Esophagus muscularis mucosa (tissue), 4 donors: Measurements from ENCODE around the gene CD302. TPM values are rescaled to one million over a fixed set of nuclear protein-coding genes. Genes with fewer than 3 reads are reported as not detected.

Experiments used
- DNase-seq: peaks from one replicate; pipeline ENCODE4 v3.0.0-alpha.2; 2017; ENCODE audit errors: extremely low spot score
- H3K27ac ChIP-seq, 4 donors: fragments of 200-600 bp; sonication (generic); replicated peaks in 1 of 4; 1 replicate in 3 of 4; 2 replicates in 1 of 4; pipeline ENCODE4 v1.5.1; 2016 to 2019; ENCODE audit warnings: mild to moderate bottlenecking in 1 of 4
- H3K27me3 ChIP-seq, 4 donors: fragments of 200-600 bp; sonication (generic); one replicate each; pipeline versions ENCODE4 v1.5.1 to v1.6.0; 2016 to 2019
- H3K36me3 ChIP-seq, 4 donors: fragments of 200-600 bp; sonication (generic); one replicate each; pipeline ENCODE4 v1.5.1; 2016 to 2019
- H3K4me1 ChIP-seq, 4 donors: fragments of 200-600 bp; sonication (generic); one replicate each; pipeline ENCODE4 v1.5.1; 2016 to 2019
- H3K4me3 ChIP-seq, 4 donors: fragments of 200-600 bp; sonication (generic); 1 replicate in 2 of 4; 2 replicates in 2 of 4; pipeline ENCODE4 v1.5.1; 2016 to 2019; ENCODE audit warnings: mild to moderate bottlenecking in 4 of 4, moderate library complexity in 1 of 4
- H3K9me3 ChIP-seq, 4 donors: fragments of 200-600 bp; sonication (generic); 1 replicate in 3 of 4; 2 replicates in 1 of 4; pipeline ENCODE4 v1.5.1; 2016 to 2019
- CTCF ChIP-seq, 3 experiments: fragments of 200-600 bp in 2 of 3; fragments of 450-650 bp in 1 of 3; sonication (generic) in 2 of 3; IDR thresholded peaks; one replicate each; pipeline ENCODE4 v1.5.1; 2017 to 2019; ENCODE audit warnings: antibody characterized with exemption in 3 of 3, mild to moderate bottlenecking in 2 of 3, moderate library complexity in 1 of 3
- EP300 ChIP-seq: sonication (generic); formaldehyde crosslinking; IDR thresholded peaks from one replicate; pipeline ENCODE4 v1.6.1; 2017; ENCODE audit warnings: antibody characterized with exemption
- POLR2A ChIP-seq: fragments of 450-650 bp; IDR thresholded peaks from one replicate; pipeline ENCODE4 v1.6.1; 2017; ENCODE audit warnings: antibody characterized with exemption, moderate library complexity, mild to moderate bottlenecking, low read depth
- POLR2AphosphoS5 ChIP-seq, 2 donors: sonication (generic); formaldehyde crosslinking; IDR thresholded peaks; one replicate each; pipeline ENCODE4 v1.6.1; 2017; ENCODE audit warnings: antibody characterized with exemption in 2 of 2
- WGBS: methylation state at CpG from one replicate; pipeline ENCODE4 v1.1.5; 2018; 5-methylcytosine and 5-hydroxymethylcytosine counted together
- intact Hi-C: fragments of 100-400 bp; cut with DNase I; formaldehyde crosslinking; loops from one replicate; pipeline ENCODE4 v1.15.1; 2023
- total RNA-seq, 4 donors: library from RNA; depleted of rRNA; stranded (reverse); fragments of >200 nt; gene quantifications; one replicate each; pipeline versions ENCODE4 v1.1.0 to v1.2.1, GENCODE V29; 2016

The CD302 gene
- total RNA-seq, 4 donors from 2014 or later, result 30.8 to 46.9 (median 34.9) TPM

- Histone ChIP-seq H3K27me3 (no peaks in the 10 kb centered on the region), H3K36me3 (no peaks in the 10 kb centered on the region), H3K4me1 (no peaks in the 10 kb centered on the region), H3K27ac (no peak overlapping the region), H3K9me3 (no peaks in the 10 kb centered on the region), H3K4me3 (no peak overlapping the region)
- WGBS, result 52% methylated on average over 1 of the region's 1 CpG
- no peak for DNase-seq
- intact Hi-C loops, result no loop called here
- no peak for TF ChIP-seq POLR2A
- TF ChIP-seq POLR2AphosphoS5 (IDR thresholded peaks at IDR 0.05), result no peak
- TF ChIP-seq EP300, result no peak
- no peak for TF ChIP-seq CTCF (IDR thresholded peaks at IDR 0.05)
Measured at GRCh38 chr2:159817283-159817682, 19.3 kb upstream of the CD302 start.

- no peak for DNase-seq
- TF ChIP-seq POLR2AphosphoS5 (IDR thresholded peaks at IDR 0.05) (no peak), POLR2A (no peak), EP300 (no peak), CTCF (IDR thresholded peaks at IDR 0.05) (no peak)
- intact Hi-C loops, result no loop called here
- no peak overlapping the region for H3K4me3 ChIP-seq
- whole genome bisulfite sequencing, result 77% methylated on average over 4 of the region's 4 CpGs
- H3K27me3 ChIP-seq, result no peaks in the 10 kb centered on the region
- no peaks in the 10 kb centered on the region for H3K4me1 ChIP-seq
- H3K36me3 ChIP-seq, result no peaks in the 10 kb centered on the region
- no peak overlapping the region for H3K27ac ChIP-seq
- H3K9me3 ChIP-seq, result no peaks in the 10 kb centered on the region
Measured at GRCh38 chr2:159811232-159811631, 13.2 kb upstream of the CD302 start.

GRCh38 chr2:159808032-159808425 lies 10.0 kb upstream of the CD302 start:
- intact Hi-C loops, result no loop called here

GRCh38 chr2:159807183-159808031 lies 9.4 kb upstream of the CD302 start:
- H3K27ac ChIP-seq, result no peak overlapping the region
- DNase-seq, result no peak
- intact Hi-C loops, result no loop called here

More at GRCh38 chr2:159808032-159808425, 10.0 kb upstream of the CD302 start:
- H3K27me3 ChIP-seq, result no peaks in the 10 kb centered on the region
- no peak overlapping the region for H3K27ac ChIP-seq
- H3K4me1 ChIP-seq, result no peaks in the 10 kb centered on the region
- TF ChIP-seq POLR2A (no peak), CTCF (IDR thresholded peaks at IDR 0.05) (no peak), EP300 (no peak), POLR2AphosphoS5 (IDR thresholded peaks at IDR 0.05) (no peak)
- H3K4me3 ChIP-seq, result no peak overlapping the region
- H3K9me3 ChIP-seq, result no peaks in the 10 kb centered on the region
- WGBS, result 80% methylated on average over 5 of the region's 5 CpGs
- no peaks in the 10 kb centered on the region for H3K36me3 ChIP-seq
- DNase-seq, result no peak

More at GRCh38 chr2:159807183-159808031, 9.4 kb upstream of the CD302 start:
- Histone ChIP-seq H3K36me3 (no peaks in the 10 kb centered on the region), H3K9me3 (no peaks in the 10 kb centered on the region), H3K4me3 (no peak overlapping the region), H3K4me1 (no peaks in the 10 kb centered on the region), H3K27me3 (no peaks in the 10 kb centered on the region)
- TF ChIP-seq CTCF (IDR thresholded peaks at IDR 0.05) (peak; percentile 62 to 70 (median 63)), EP300 (no peak)
- WGBS, result 74% methylated on average over 4 of the region's 4 CpGs
